Measurements from ENCODE around the gene BRIP1.

BRIP1 gene

GRCh38 chr17:61770043-61770442 is 93.3 kb downstream of the BRIP1 start:
- Histone ChIP-seq H4K20me1 (no peaks in the 10 kb centered on the region), H3K4me3 (no peak overlapping the region), H3K4me1 (no peaks in the 10 kb centered on the region), H3K27ac (no peak overlapping the region), H3K36me3 (peaks cover 46% of the 10 kb centered on the region), H3K9me3 (peaks cover 32% of the 10 kb centered on the region), H3K4me2 (no peak overlapping the region), H3K9ac (no peak overlapping the region), H3K27me3 (no peaks in the 10 kb centered on the region)
- TF ChIP-seq Cebpa-rat (IDR thresholded peaks at IDR 0.05), result no peak

- H4K20me1 ChIP-seq, result no peaks in the 10 kb centered on the region
- peaks cover 36% of the 10 kb centered on the region for H3K9me3 ChIP-seq
- no peak overlapping the region for H3K27ac ChIP-seq
- H3K9ac ChIP-seq, result no peak overlapping the region
- H3K4me2 ChIP-seq, result no peak overlapping the region
- H3K36me3 ChIP-seq, result peaks cover 54% of the 10 kb centered on the region
- TF ChIP-seq Cebpa-rat (IDR thresholded peaks at IDR 0.05), result no peak
- H3K4me3 ChIP-seq, result no peak overlapping the region
- no peaks in the 10 kb centered on the region for H3K4me1 ChIP-seq
- H3K27me3 ChIP-seq, result no peaks in the 10 kb centered on the region
Observed at GRCh38 chr17:61768405-61768804, 94.9 kb downstream of the BRIP1 start.

GRCh38 chr17:61766520-61766919 is 96.8 kb downstream of the BRIP1 start:
- Histone ChIP-seq H3K4me1 (no peaks in the 10 kb centered on the region), H3K4me2 (no peak overlapping the region), H3K36me3 (peaks cover 57% of the 10 kb centered on the region), H3K27ac (no peak overlapping the region), H3K4me3 (no peak overlapping the region), H3K9ac (no peak overlapping the region), H3K27me3 (no peaks in the 10 kb centered on the region), H4K20me1 (no peaks in the 10 kb centered on the region), H3K9me3 (peaks cover 38% of the 10 kb centered on the region)
- TF ChIP-seq Cebpa-rat (IDR thresholded peaks at IDR 0.05), result no peak

GRCh38 chr17:61764846-61765245 is 98.5 kb downstream of the BRIP1 start:
- TF ChIP-seq Cebpa-rat (IDR thresholded peaks at IDR 0.05), result no peak
- Histone ChIP-seq H3K27me3 (no peaks in the 10 kb centered on the region), H3K9me3 (peaks cover 23% of the 10 kb centered on the region), H3K4me2 (no peak overlapping the region), H3K9ac (no peak overlapping the region), H3K4me1 (no peaks in the 10 kb centered on the region), H3K36me3 (peaks cover 43% of the 10 kb centered on the region), H3K4me3 (no peak overlapping the region), H3K27ac (no peak overlapping the region), H4K20me1 (no peaks in the 10 kb centered on the region)

GRCh38 chr17:61761827-61762226 is 101.5 kb downstream of the BRIP1 start:
- H3K27me3 ChIP-seq, result no peaks in the 10 kb centered on the region
- H3K4me1 ChIP-seq, result no peaks in the 10 kb centered on the region
- no peaks in the 10 kb centered on the region for H4K20me1 ChIP-seq
- peaks cover 37% of the 10 kb centered on the region for H3K36me3 ChIP-seq
- H3K9me3 ChIP-seq, result peaks cover 20% of the 10 kb centered on the region
- H3K4me3 ChIP-seq, result no peak overlapping the region
- no peak overlapping the region for H3K9ac ChIP-seq
- no peak overlapping the region for H3K27ac ChIP-seq
- no peak overlapping the region for H3K4me2 ChIP-seq
- no peak for TF ChIP-seq Cebpa-rat (IDR thresholded peaks at IDR 0.05)

GRCh38 chr17:61759362-61759761 is 104.0 kb downstream of the BRIP1 start:
- no peak for TF ChIP-seq Cebpa-rat (IDR thresholded peaks at IDR 0.05)
- Histone ChIP-seq H3K4me1 (no peaks in the 10 kb centered on the region), H3K9ac (no peak overlapping the region), H3K4me2 (no peak overlapping the region), H3K36me3 (peaks cover 52% of the 10 kb centered on the region), H4K20me1 (no peaks in the 10 kb centered on the region), H3K27me3 (no peaks in the 10 kb centered on the region), H3K4me3 (no peak overlapping the region), H3K27ac (no peak overlapping the region), H3K9me3 (peaks cover 20% of the 10 kb centered on the region)

GRCh38 chr17:61758430-61758829 is 104.9 kb downstream of the BRIP1 start:
- Histone ChIP-seq H3K36me3 (peaks cover 52% of the 10 kb centered on the region), H3K4me2 (no peak overlapping the region)

GRCh38 chr17:61757168-61757567 is 106.2 kb downstream of the BRIP1 start:
- H3K27me3 ChIP-seq, result no peaks in the 10 kb centered on the region
- no peak overlapping the region for H3K27ac ChIP-seq
- H3K4me1 ChIP-seq, result no peaks in the 10 kb centered on the region
- H3K4me2 ChIP-seq, result no peak overlapping the region
- peaks cover 5% of the 10 kb centered on the region for H3K9me3 ChIP-seq
- no peak for TF ChIP-seq Cebpa-rat (IDR thresholded peaks at IDR 0.05)
- H4K20me1 ChIP-seq, result no peaks in the 10 kb centered on the region
- H3K9ac ChIP-seq, result no peak overlapping the region
- H3K4me3 ChIP-seq, result no peak overlapping the region
- peaks cover 47% of the 10 kb centered on the region for H3K36me3 ChIP-seq

More at GRCh38 chr17:61758430-61758829, 104.9 kb downstream of the BRIP1 start:
- Histone ChIP-seq H3K27me3 (no peaks in the 10 kb centered on the region), H3K27ac (no peak overlapping the region), H3K9ac (no peak overlapping the region), H4K20me1 (no peaks in the 10 kb centered on the region), H3K4me1 (no peaks in the 10 kb centered on the region), H3K9me3 (peaks cover 16% of the 10 kb centered on the region), H3K4me3 (no peak overlapping the region)
- TF ChIP-seq Cebpa-rat (IDR thresholded peaks at IDR 0.05), result no peak

- Histone ChIP-seq H3K27ac (no peak overlapping the region), H3K27me3 (no peaks in the 10 kb centered on the region), H3K4me2 (no peak overlapping the region), H3K4me3 (no peak overlapping the region), H3K4me1 (no peaks in the 10 kb centered on the region), H3K9me3 (no peaks in the 10 kb centered on the region), H3K9ac (no peak overlapping the region), H4K20me1 (no peaks in the 10 kb centered on the region), H3K36me3 (peaks cover 42% of the 10 kb centered on the region)
- TF ChIP-seq Cebpa-rat (IDR thresholded peaks at IDR 0.05), result no peak
Observed at GRCh38 chr17:61756561-61756960, 106.8 kb downstream of the BRIP1 start.

GRCh38 chr17:61755668-61756067 is 107.7 kb downstream of the BRIP1 start:
- Histone ChIP-seq H3K9ac (no peak overlapping the region), H3K27ac (no peak overlapping the region), H3K4me1 (no peaks in the 10 kb centered on the region), H3K9me3 (no peaks in the 10 kb centered on the region), H3K4me3 (no peak overlapping the region), H3K4me2 (no peak overlapping the region), H3K36me3 (peaks cover 42% of the 10 kb centered on the region), H4K20me1 (no peaks in the 10 kb centered on the region), H3K27me3 (no peaks in the 10 kb centered on the region)
- TF ChIP-seq Cebpa-rat (IDR thresholded peaks at IDR 0.05), result no peak

- H3K4me1 ChIP-seq, result no peaks in the 10 kb centered on the region
- no peak overlapping the region for H3K4me3 ChIP-seq
- H3K9me3 ChIP-seq, result no peaks in the 10 kb centered on the region; the same call in 1 of the 2 replicates
- H3K27me3 ChIP-seq, result no peaks in the 10 kb centered on the region
- no peak overlapping the region for H3K4me2 ChIP-seq
- H3K27ac ChIP-seq, result no peak overlapping the region
- peaks cover 44% of the 10 kb centered on the region for H3K36me3 ChIP-seq
- TF ChIP-seq Cebpa-rat (IDR thresholded peaks at IDR 0.05), result no peak
- H3K9ac ChIP-seq, result no peak overlapping the region
- H4K20me1 ChIP-seq, result no peaks in the 10 kb centered on the region
Observed at GRCh38 chr17:61755078-61755477, 108.2 kb downstream of the BRIP1 start.

Measured in BLaER1 (cell line).